Spleen (tissue), 7 donors: ENCODE measurements around the gene MRPL37.

Experiments
- CTCF ChIP-seq, 11 experiments: fragments of 200-600 bp in 7 of 11; fragments of 450-650 bp in 4 of 11; sonication (generic) in 4 of 11; IDR thresholded peaks in 8 of 11; conservative IDR thresholded peaks in 3 of 11; 1 replicate in 7 of 11; 2 replicates in 4 of 11; pipeline versions ENCODE4 v1.4.0 to v1.8.0; 2016 to 2021; ENCODE audit warnings: antibody characterized with exemption in 11 of 11, inconsistent platforms in 4 of 11, mild to moderate bottlenecking in 1 of 11
- POLR2A ChIP-seq, 3 donors: fragments of 450-650 bp; IDR thresholded peaks; one replicate each; pipeline ENCODE4 v1.5.1; 2017; ENCODE audit warnings: antibody characterized with exemption in 3 of 3, mild to moderate bottlenecking in 1 of 3
- POLR2AphosphoS5 ChIP-seq, 3 donors: sonication (generic); formaldehyde crosslinking; IDR thresholded peaks; one replicate each; pipeline ENCODE4 v1.5.1; 2017; ENCODE audit warnings: antibody characterized with exemption in 3 of 3
- donor health status: DM: no; HTN: no; CAD: no; lungs with moderate emphysema.
- donor health status: DM: no; HTN: no; CAD: no.
- donor health status: DM: no; HTN: no; CAD: no.

GRCh38 chr1:54223441-54224202 lies 23.7 kb downstream of the MRPL37 start:
- TF ChIP-seq POLR2AphosphoS5 (IDR thresholded peaks at IDR 0.05), result no peak
- no peak for TF ChIP-seq CTCF (IDR thresholded peaks at IDR 0.05 in 8 of 11, conservative IDR thresholded peaks at IDR 0.05 in 3 of 11)
- no peak for TF ChIP-seq POLR2A (IDR thresholded peaks at IDR 0.05)
